Endothelial cell of hepatic sinusoid (primary cell): ENCODE data around the gene ZNF318.
"Not testable (repeated sequence)": the region's sequence is repeated elsewhere in the genome, so short reads cannot be mapped to it uniquely, and the experiment has no call there.

Experiments
- in situ Hi-C: cut with HindIII; loops from 2 replicates; pipeline ENCODE4 v1.10.0; 2017; ENCODE audit warnings: low sequenced_read_pairs

Gene ZNF318

GRCh38 chr6:43347021-43347420 is 22.4 kb downstream of the ZNF318 start:
- in situ Hi-C loops: no loop called here

- in situ Hi-C loops: not testable (repeated sequence)
Observed at GRCh38 chr6:43346243-43346642, 23.2 kb downstream of the ZNF318 start.

- in situ Hi-C loops: no loop called here
Observed at GRCh38 chr6:43339168-43339567, 30.3 kb downstream of the ZNF318 start.

DNA sequence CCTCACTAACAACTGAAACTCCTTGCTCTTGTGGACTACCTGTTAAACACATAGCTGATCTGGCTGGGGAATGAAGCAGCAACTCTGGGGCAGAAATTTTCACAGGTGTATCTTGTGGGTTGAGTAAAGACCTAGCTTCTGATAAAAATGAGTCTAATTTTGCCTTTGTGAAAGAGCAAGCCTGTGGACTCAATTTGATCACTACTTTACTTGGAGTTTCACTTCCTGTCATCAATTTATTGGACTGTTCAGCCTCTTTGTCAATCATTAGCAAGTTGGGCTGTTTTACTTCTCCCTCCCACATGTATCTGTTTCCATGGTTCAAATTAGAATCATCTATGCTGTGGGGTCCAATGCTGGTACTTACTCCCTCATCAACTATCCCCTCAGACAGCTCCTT is 31.2 kb downstream of the ZNF318 start:
- in situ Hi-C loops: no loop called here

- in situ Hi-C loops: no loop called here
Observed at GRCh38 chr6:43336382-43336781, 33.1 kb downstream of the ZNF318 start.

- in situ Hi-C loops: no loop called here
Observed at GRCh38 chr6:43335469-43335868, 34.0 kb downstream of the ZNF318 start.

DNA sequence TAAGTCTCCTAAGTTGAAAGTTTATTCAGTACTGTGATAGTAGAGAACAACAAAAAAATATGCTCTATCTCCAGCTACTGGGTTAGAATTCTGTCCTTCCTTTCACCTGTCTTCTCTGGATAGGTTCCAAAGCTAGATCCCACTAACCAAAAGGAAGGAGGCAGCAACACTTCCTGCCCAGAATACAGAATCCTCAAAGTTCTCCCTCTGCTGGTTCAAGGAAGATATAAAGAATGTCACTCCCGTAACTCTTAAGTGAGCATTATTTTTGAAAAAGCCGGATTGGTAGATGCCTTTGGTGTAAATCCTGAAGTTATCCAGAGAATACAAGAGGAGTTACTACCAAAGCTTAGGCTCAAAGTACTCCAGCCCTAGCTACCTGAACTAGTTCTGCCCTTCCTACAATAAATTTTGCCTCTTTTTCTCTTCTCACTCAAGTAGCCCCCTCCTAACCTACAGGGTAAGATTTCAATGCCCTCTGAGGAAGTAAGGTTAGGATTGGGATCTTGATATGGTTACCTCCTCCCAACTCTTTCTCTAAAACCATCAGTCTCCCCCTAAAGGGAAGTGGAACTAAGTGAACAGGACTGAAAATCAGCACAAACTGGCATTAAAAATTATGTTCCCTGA is 34.9 kb downstream of the ZNF318 start:
- in situ Hi-C loops: no loop called here

GRCh38 chr6:43331891-43332290 is 37.6 kb downstream of the ZNF318 start:
- in situ Hi-C loops: no loop called here

- in situ Hi-C loops: no loop called here
Observed at GRCh38 chr6:43331470-43331869, 38.0 kb downstream of the ZNF318 start.

- in situ Hi-C loops: loop anchor here (5.0 kb wide), 1 partner anchor 54 kb away; no protein-coding TSS in a partner anchor
Observed at GRCh38 chr6:43328528-43328927, 40.9 kb downstream of the ZNF318 start.

DNA sequence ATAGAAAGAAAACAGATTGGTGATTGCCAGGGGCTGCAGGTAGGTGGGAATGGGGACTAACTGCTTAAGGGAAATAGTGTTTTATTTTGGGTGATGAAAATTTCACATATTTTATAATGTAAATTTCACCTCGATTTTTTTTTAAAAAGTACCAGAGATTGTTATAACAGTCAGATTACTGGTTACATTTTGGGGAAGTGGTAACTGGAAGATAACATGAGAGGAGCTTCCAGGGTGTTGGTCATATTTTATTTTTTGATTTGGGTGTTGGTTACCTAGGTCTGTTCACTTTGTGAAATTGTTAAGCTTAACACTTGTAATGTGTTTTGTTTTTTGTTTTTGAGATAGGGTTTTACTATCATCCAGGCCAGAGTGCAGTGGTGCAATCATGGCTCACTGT is 43.6 kb downstream of the ZNF318 start:
- in situ Hi-C loops: loop anchor here (5.0 kb wide), 1 partner anchor 56 kb away; no protein-coding TSS in a partner anchor

GRCh38 chr6:43318011-43318410 is 51.4 kb downstream of the ZNF318 start:
- in situ Hi-C loops: loop anchor here (5.0 kb wide), 1 partner anchor 101 kb away; no protein-coding TSS in a partner anchor

GRCh38 chr6:43313813-43314212 is 55.6 kb downstream of the ZNF318 start:
- in situ Hi-C loops: no loop called here

DNA sequence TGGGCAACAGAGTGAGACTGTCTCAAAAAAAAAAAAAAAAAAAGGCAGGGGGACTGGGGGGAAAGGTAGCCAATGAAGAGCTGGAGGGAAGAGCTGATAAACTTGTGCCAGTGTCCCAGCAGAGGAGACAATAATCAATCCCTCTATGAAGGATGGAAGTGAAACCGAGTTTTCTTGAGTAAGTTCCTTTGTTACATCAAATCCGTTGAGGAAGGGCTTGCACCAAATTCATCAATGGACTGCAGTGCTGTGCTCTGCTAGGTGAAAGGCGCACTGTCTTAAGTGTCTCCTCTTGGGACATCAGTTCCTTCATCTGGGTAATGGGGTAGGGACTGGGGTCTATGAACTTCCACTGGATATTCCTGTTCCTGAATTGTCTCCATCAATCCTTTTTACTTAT is 57.8 kb downstream of the ZNF318 start:
- in situ Hi-C loops: no loop called here

GRCh38 chr6:43310624-43311023 is 58.8 kb downstream of the ZNF318 start:
- in situ Hi-C loops: no loop called here

GRCh38 chr6:43310134-43310533 is 59.3 kb downstream of the ZNF318 start:
- in situ Hi-C loops: no loop called here

DNA sequence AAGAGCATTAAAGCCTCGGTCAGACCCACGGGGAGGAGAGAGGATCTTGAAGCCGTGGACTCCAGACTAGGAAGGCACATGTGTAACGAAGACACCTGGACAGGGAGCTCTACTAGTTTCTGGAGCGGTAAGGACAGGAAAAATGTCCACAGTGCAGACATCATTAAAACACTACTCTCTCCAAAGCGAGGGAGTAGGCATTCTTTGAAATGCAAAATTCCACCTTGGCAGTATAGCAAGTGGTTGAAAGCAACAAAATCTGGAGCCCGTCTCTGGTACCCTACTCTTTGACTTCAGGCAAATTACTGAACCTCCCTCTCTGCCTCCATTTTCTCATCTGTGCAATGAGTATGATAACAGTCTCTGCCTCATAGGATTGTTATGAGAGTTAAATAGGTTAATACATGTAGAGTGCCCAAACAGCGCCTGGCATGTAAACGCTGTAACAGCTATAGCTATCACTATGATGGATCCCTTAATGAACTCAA is 60.4 kb downstream of the ZNF318 start:
- in situ Hi-C loops: loop anchor here (10.0 kb wide), 1 partner anchor 384 kb away; the partner anchor contains the start of gene CNPY3

DNA sequence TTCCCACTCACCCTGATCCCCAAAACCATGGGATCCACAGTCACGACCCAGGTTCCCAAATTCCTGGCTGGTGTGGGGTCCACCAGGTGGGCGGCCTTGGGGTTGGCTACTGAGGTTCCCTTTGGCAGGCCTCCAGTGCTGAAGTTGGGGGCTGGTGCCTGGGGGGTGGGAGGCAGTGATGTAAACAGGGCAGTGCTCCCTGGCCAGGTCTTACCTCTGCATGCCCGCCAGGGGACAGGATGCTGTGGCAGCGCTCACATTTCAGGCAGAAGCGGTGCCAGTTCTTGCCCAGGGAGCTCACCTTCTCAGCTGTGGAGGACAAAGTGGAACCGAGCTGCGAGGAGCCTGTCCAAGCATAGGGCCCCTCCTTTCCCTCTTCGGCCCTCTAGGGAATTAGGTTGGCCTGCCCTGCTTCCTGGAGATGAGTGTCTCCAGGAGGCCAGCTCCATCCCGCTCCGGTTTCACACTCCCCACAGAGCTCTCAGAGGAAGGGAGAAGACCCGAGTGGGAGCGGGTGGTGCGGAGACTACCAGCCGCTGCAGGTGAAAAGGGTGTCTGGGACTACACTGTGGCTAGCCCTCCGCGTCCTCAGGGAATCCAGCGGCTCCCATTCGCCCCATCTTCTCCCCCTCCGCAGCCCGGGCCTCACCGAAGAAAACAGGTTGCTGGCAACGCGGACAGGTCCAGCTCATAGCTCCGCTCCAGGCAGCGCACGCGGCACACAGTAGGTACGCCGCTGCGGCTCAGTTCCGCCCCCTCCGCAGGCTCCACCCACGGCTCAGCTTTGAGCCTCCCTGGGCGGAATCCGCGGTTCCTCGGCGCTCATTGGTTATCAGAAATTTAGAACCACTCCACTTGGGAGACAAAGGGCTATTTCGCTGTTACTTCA is 61.1 kb downstream of the ZNF318 start, which contains the start of gene CRIP3:
TSS of gene CRIP3 (minus strand) at position 726 of the 889 bp plus-strand sequence. CDS start at position 692, 34 bp downstream.
- in situ Hi-C loops: loop anchor here (10.0 kb wide), 1 partner anchor 384 kb away; the partner anchor contains the start of gene CNPY3

- in situ Hi-C loops: loop anchor here (10.0 kb wide), 1 partner anchor 383 kb away; the partner anchor contains the start of gene CNPY3
Observed at GRCh38 chr6:43307451-43308100, 61.9 kb downstream of the ZNF318 start.

GRCh38 chr6:43306086-43306485 is 63.4 kb downstream of the ZNF318 start:
- in situ Hi-C loops: loop anchor here (10.0 kb wide), 1 partner anchor 381 kb away; the partner anchor contains the start of gene CNPY3

GRCh38 chr6:43304882-43305281 is 64.6 kb downstream of the ZNF318 start:
- in situ Hi-C loops: loop anchor here (5.0 to 10.0 kb wide), 2 partner anchors 43 to 380 kb away; partner anchors contain the start of gene CNPY3
